GM23338 (cell line): ENCODE data around the gene KCNH5. TPM values are rescaled to one million over a fixed set of nuclear protein-coding genes. Genes with fewer than 3 reads are reported as not detected.

Source experiments
- CREB1 ChIP-seq: fragments of 250-450 bp; sonication (Bioruptor Pico); IDR thresholded peaks from 2 replicates; pipeline ENCODE4 v1.5.0; 2020; ENCODE audit warnings: low read depth, mild to moderate bottlenecking, moderate library complexity
- EZH2 ChIP-seq: fragments of 200-600 bp; sonication (generic); IDR thresholded peaks from one replicate; pipeline ENCODE4 v1.8.0; 2017; ENCODE audit warnings: antibody characterized with exemption, mild to moderate bottlenecking, low read depth; ENCODE audit not compliant: unreplicated experiment
- EZH2phosphoT487 ChIP-seq: fragments of 200-600 bp; sonication (generic); IDR thresholded peaks from one replicate; pipeline ENCODE4 v1.8.1; 2018; ENCODE audit warnings: antibody characterized with exemption; ENCODE audit not compliant: unreplicated experiment
- JUNB ChIP-seq: IDR thresholded peaks from one replicate; pipeline ENCODE4 v1.6.1; 2016; ENCODE audit warnings: antibody characterized with exemption; ENCODE audit not compliant: unreplicated experiment
- NANOG ChIP-seq: IDR thresholded peaks from 2 replicates; pipeline ENCODE4 v1.6.1; 2016; ENCODE audit warnings: antibody characterized with exemption, borderline replicate concordance
- POLR2AphosphoS5 ChIP-seq: IDR thresholded peaks from 2 replicates; pipeline ENCODE4 v1.6.1; 2016; ENCODE audit warnings: antibody characterized with exemption, low read depth
- STAT1 ChIP-seq: IDR thresholded peaks from one replicate; pipeline ENCODE4 v1.6.1; 2016; ENCODE audit warnings: antibody characterized with exemption; ENCODE audit not compliant: unreplicated experiment
- ZNF114 ChIP-seq: fragments of 250-450 bp; sonication (Bioruptor Pico); IDR thresholded peaks from 2 replicates; pipeline ENCODE4 v1.5.0; 2020; ENCODE audit warnings: mild to moderate bottlenecking, moderate library complexity
- ZNF331 ChIP-seq: fragments of 250-450 bp; sonication (Bioruptor Pico); IDR thresholded peaks from 2 replicates; pipeline ENCODE4 v1.5.0; 2020; ENCODE audit warnings: low read depth, mild to moderate bottlenecking, moderate library complexity
- polyA plus RNA-seq: library from polyadenylated mRNA; unstranded; fragments of >200 nt; fragmentation: Nextera tagmentation; extraction: Ambion mirVana; gene quantifications from 2 replicates; pipeline ENCODE4 v1.2.1, GENCODE V29; 2016
- total RNA-seq: library from RNA; depleted of rRNA; stranded (reverse); fragments of >200 nt; shearing (Covaris generic); gene quantifications from 2 replicates; pipeline ENCODE4 v1.2.3, GENCODE V29; 2014
- TF ChIP-seq, protein P1 (sequence below): fragments of 250-450 bp; sonication (Bioruptor Pico); IDR thresholded peaks from 2 replicates; pipeline ENCODE4 v1.5.0; 2020; ENCODE audit warnings: mild to moderate bottlenecking, moderate library complexity
- TF ChIP-seq, protein P2 (sequence below): IDR thresholded peaks from 2 replicates; pipeline ENCODE4 v1.6.1; 2016; ENCODE audit warnings: antibody characterized with exemption

Gene KCNH5
- total and polyA plus RNA-seq, 2 experiments from 2014 or later, result 0.71 to 0.83 TPM

DNA sequence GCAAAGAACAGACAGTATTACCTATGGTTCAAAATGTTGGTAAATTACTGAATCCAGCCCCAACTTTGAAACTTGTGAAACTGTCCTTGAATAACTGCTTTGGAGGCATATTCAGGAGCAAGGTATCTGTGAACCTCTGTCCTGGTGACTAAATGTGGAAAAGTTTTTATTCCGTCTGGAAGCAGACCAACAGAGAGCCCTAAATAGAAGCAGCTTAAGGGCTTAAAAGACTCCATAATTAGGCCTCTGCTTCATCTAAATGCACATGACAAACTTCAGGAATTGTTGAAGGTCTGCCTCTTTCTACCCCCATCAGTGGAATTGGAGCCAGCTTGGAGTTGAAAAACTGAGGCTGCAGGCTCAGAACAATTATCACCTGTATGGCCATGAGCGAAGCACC is 276.5 kb downstream of the KCNH5 start (continued):
- TF ChIP-seq, protein P1, sequence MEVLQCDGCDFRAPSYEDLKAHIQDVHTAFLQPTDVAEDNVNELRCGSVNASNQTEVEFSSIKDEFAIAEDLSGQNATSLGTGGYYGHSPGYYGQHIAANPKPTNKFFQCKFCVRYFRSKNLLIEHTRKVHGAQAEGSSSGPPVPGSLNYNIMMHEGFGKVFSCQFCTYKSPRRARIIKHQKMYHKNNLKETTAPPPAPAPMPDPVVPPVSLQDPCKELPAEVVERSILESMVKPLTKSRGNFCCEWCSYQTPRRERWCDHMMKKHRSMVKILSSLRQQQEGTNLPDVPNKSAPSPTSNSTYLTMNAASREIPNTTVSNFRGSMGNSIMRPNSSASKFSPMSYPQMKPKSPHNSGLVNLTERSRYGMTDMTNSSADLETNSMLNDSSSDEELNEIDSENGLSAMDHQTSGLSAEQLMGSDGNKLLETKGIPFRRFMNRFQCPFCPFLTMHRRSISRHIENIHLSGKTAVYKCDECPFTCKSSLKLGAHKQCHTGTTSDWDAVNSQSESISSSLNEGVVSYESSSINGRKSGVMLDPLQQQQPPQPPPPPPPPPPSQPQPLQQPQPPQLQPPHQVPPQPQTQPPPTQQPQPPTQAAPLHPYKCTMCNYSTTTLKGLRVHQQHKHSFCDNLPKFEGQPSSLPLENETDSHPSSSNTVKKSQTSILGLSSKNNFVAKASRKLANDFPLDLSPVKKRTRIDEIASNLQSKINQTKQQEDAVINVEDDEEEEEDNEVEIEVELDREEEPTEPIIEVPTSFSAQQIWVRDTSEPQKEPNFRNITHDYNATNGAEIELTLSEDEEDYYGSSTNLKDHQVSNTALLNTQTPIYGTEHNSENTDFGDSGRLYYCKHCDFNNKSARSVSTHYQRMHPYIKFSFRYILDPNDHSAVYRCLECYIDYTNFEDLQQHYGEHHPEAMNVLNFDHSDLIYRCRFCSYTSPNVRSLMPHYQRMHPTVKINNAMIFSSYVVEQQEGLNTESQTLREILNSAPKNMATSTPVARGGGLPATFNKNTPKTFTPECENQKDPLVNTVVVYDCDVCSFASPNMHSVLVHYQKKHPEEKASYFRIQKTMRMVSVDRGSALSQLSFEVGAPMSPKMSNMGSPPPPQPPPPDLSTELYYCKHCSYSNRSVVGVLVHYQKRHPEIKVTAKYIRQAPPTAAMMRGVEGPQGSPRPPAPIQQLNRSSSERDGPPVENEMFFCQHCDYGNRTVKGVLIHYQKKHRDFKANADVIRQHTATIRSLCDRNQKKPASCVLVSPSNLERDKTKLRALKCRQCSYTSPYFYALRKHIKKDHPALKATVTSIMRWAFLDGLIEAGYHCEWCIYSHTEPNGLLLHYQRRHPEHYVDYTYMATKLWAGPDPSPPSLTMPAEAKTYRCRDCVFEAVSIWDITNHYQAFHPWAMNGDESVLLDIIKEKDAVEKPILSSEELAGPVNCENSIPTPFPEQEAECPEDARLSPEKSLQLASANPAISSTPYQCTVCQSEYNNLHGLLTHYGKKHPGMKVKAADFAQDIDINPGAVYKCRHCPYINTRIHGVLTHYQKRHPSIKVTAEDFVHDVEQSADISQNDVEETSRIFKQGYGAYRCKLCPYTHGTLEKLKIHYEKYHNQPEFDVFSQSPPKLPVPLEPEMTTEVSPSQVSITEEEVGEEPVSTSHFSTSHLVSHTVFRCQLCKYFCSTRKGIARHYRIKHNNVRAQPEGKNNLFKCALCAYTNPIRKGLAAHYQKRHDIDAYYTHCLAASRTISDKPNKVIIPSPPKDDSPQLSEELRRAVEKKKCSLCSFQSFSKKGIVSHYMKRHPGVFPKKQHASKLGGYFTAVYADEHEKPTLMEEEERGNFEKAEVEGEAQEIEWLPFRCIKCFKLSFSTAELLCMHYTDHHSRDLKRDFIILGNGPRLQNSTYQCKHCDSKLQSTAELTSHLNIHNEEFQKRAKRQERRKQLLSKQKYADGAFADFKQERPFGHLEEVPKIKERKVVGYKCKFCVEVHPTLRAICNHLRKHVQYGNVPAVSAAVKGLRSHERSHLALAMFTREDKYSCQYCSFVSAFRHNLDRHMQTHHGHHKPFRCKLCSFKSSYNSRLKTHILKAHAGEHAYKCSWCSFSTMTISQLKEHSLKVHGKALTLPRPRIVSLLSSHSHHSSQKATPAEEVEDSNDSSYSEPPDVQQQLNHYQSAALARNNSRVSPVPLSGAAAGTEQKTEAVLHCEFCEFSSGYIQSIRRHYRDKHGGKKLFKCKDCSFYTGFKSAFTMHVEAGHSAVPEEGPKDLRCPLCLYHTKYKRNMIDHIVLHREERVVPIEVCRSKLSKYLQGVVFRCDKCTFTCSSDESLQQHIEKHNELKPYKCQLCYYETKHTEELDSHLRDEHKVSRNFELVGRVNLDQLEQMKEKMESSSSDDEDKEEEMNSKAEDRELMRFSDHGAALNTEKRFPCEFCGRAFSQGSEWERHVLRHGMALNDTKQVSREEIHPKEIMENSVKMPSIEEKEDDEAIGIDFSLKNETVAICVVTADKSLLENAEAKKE, result no peak
- TF ChIP-seq ZNF114 (CRISPR knock-in tag) (no peak), CREB1 (CRISPR knock-in tag) (no peak), JUNB (no peak), ZNF331 (CRISPR knock-in tag) (no peak), POLR2AphosphoS5 (no peak), NANOG (no peak), EZH2phosphoT487 (no peak), EZH2 (no peak), STAT1 (no peak)
- TF ChIP-seq, protein P2, sequence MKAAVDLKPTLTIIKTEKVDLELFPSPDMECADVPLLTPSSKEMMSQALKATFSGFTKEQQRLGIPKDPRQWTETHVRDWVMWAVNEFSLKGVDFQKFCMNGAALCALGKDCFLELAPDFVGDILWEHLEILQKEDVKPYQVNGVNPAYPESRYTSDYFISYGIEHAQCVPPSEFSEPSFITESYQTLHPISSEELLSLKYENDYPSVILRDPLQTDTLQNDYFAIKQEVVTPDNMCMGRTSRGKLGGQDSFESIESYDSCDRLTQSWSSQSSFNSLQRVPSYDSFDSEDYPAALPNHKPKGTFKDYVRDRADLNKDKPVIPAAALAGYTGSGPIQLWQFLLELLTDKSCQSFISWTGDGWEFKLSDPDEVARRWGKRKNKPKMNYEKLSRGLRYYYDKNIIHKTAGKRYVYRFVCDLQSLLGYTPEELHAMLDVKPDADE, result no peak
